GM10266 (cell line): Measurements from ENCODE around the gene RBP5.

Experiments
- DNase-seq: peaks from one replicate; pipeline ENCODE4 v3.0.0; 2012; ENCODE audit errors: extremely low spot score
- TF ChIP-seq, protein P1 (sequence below): IDR thresholded peaks from 2 replicates; pipeline ENCODE4 v1.5.1; 2012; ENCODE audit warnings: mild to moderate bottlenecking, low read depth; ENCODE audit not compliant: control insufficient read depth, insufficient read depth; ENCODE audit errors: missing control alignments

RBP5 gene

DNA sequence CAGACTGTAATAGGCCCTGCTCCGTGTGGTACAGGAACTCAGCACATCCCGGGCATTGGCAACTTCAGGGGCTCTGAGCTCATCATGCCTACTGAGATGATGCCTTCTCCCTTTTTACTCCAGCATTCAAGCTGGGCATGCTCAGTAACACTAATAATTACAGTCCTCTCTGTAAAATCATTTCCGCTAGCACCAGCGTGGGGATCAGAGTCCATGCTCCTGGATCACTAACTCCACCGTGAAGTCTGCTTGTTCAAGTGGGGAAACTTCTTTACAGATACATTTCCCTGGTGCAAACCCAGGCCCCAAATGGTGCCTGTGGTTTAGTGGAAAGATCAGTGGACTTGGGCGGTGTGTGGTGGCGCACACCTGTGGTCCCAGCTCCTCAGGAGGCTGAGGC, 18.2 kb upstream of the RBP5 start:
- TF ChIP-seq, protein P1, sequence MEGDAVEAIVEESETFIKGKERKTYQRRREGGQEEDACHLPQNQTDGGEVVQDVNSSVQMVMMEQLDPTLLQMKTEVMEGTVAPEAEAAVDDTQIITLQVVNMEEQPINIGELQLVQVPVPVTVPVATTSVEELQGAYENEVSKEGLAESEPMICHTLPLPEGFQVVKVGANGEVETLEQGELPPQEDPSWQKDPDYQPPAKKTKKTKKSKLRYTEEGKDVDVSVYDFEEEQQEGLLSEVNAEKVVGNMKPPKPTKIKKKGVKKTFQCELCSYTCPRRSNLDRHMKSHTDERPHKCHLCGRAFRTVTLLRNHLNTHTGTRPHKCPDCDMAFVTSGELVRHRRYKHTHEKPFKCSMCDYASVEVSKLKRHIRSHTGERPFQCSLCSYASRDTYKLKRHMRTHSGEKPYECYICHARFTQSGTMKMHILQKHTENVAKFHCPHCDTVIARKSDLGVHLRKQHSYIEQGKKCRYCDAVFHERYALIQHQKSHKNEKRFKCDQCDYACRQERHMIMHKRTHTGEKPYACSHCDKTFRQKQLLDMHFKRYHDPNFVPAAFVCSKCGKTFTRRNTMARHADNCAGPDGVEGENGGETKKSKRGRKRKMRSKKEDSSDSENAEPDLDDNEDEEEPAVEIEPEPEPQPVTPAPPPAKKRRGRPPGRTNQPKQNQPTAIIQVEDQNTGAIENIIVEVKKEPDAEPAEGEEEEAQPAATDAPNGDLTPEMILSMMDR: no peak
- no peak for DNase-seq

DNA sequence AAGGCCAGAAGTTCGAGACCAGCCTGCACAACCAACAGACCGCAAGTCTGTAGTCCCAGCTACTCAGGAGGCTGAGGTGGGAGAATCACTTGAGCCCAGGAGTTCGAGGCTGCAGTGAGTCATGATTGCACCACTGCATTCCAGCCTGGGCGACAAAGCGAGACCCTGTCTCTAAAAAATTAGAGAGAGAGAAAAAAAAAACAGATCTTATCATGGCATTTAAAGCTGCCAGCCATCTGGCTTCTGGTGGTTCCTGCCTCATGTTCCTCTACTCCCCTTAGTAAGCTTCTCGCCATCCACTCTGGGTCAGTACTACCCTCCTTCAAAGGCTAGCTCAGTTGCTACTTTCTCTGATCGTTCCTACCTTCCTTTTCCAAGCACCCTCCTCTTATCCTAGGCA, 17.5 kb upstream of the RBP5 start:
- TF ChIP-seq, protein P1: no peak
- no peak for DNase-seq

DNA sequence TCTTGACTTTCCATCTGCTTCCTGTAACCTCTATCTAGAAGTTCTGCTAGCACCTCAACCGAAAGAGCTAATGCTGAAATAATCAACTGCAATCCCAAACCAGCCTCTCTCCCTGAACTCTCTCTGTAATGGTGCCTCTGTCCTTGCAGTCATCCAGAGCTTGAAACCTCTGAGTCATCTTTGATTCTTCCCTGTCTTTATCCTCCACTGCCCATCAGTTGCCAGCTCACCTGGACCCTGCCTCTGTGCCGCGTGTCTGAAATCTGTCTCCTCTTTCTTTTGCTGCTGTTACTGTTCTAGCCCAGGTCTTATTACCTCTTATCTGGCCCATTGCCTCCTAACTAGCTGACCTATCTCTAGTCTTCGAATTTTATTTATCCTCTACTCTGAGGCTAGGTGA, 17.0 kb upstream of the RBP5 start:
- TF ChIP-seq, protein P1: no peak

DNA sequence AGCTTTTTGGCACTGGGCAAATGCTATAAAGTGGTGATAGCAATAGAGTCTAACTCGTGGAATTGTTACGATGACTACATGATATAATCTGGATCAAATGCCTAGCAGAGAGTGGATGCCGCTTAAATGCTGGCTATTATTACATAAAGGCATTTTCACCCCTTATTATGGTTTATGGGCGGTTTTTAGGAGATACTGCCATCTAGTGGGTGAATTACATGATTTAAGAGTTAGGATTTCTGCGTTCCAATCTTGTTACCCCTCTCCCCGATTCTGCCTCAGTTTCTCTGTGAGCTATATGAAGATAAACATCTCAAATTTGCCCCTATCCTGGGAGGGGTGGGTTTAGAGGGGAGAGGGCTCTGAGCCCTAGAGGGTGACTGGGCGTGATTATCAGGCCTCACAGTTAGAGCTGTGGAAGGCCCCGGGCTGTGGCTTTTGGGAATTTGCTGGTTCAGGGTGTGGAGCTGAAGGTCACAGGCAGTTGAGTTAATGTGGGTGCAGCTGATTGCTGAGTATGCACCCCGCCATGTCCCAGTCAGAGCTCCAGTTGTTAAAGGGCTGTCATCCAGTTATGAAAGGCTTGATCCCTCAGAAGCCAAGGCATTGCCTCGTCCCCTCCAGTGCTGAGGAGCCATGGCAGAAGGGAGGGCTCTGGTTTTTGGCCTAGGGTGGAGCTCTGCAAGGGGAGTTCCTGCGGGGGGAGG, 15.9 kb upstream of the RBP5 start:
- peak; percentile 39 for DNase-seq
- TF ChIP-seq, protein P1: peak; percentile 41

More for the DNA sequence above, 17.0 kb upstream of the RBP5 start:
- DNase-seq: no peak

DNA sequence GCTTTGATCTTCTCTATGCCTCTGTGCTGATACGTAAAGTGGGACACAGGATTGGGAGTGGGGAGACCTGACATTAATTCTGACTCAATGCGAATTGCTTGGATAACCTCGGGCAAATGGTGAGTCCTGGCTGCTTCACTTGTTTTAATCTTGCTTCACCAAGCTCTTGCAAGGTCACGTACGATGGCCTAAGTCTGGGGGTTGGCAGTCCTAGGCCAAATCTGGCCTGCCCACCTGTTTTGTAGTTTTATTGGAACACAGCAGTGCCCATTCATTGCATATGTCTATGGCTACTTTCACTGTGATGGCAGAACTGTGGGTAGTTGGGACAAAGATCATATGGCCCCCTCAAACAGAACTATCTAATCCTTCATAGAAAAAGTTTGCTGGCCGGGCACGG, 14.9 kb upstream of the RBP5 start:
- DNase-seq: no peak
- TF ChIP-seq, protein P1: no peak

DNA sequence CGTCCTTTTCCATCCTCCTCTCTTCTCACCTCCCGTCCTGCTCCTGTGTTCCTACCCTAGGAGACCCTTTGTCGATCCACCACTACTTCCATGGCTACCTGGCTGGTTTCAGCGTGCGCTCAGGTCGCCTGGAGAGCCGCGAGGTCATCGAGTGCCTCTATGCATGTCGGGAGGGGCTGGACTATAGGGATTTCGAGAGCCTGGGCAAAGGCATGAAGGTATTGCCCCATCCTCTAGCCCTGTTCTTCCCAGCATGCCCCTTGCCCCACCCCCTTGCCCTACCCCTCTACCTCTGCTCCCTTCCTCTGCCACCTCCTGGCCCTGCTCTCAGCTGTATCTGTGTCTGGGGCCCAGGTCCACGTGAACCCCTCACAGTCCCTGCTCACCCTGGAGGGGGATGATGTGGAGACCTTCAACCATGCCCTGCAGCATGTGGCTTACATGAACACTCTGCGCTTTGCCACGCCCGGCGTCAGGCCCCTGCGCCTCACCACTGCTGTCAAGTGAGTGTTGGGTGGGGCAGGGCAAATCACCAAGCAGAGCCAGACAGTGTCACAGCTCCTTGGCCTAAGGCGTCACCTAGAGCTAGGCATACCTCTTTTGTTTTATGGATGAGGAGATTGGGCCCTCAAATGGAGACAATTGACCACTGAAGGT, 14.2 kb upstream of the RBP5 start:
- TF ChIP-seq, protein P1: no peak
- DNase-seq: no peak

DNA sequence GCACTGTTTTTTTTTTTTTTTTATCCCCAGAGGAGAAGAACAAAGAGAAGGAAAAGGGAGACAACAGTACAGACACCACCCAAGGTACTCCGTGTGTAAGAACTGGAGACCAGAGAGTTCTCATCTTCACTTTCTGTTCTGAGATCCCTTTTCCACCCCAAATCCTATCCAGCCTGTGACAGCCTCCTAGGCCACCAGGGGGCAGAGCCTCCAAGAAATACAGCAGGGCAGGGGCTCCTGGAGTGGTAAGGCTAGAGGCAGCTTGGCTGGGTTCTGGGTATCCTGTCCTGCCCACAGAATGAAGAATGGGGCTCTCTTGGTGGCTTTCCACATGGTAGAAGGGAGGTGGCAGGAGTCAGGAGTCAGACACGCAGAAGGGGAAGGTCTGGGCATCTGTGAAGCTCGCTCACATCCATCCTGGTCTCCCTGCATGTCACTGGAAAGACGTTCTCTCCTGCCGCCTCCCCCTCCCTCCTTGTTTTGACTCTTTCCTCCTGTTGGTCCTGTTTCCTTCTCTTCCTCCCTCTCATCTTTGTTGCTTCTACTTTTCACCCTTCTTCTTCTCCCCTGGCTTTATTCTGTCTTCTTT, 13.5 kb upstream of the RBP5 start:
- DNase-seq: peak; percentile 43
- TF ChIP-seq, protein P1: peak; percentile 56
